Measurements from ENCODE around the gene SMYD2.

The SMYD2 gene

GRCh38 chr1:214281021-214281719 lies at the start of gene SMYD2:
Gene SMYD2, plus strand, starts transcription at chr1:214281159. Its CDS starts 96 bp downstream, at chr1:214281255.
- DNase-seq (ENCODE audit: low read depth): no peak

GRCh38 chr1:214233856-214234634 lies 46.9 kb upstream of the SMYD2 start:
- no peak for DNase-seq (ENCODE audit: low read depth)

DNA sequence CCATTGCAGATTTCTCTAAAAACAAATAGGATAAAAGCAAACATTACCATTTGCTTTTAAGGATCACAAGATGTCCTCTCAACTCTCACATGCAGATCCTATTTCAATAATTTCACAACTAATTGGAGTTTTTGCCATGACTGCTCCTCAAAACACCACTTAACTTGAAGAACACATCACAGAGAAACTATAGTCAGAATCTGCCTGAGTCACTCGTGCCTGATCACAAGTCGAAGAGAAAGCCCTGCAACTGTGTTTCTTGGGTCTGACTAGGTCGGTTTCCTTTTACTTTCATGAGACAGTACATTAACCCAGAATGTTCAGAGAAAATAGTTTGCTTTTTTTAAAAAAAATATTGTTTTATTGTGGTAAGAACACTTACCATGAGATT lies 46.3 kb upstream of the SMYD2 start:
- DNase-seq (ENCODE audit: low read depth): no peak

DNA sequence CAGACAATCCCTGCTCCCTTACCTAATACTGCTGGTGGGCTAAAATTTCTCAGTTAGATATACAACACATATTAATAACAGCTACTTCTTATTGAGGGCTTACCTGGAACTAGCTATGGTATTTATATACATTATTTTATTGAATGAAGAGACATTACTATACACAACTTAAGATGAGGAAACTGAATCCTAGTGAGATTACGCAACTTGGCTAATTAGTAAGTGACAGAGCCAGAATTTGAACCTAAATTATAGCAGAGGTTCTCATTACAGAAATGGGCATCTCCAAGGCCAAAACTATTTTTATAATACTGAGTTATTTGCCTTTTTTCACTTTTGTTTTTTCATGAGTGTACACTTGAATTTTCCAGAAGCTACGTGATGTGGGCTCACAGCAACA lies 44.5 kb upstream of the SMYD2 start:
- DNase-seq (ENCODE audit: low read depth): no peak

DNA sequence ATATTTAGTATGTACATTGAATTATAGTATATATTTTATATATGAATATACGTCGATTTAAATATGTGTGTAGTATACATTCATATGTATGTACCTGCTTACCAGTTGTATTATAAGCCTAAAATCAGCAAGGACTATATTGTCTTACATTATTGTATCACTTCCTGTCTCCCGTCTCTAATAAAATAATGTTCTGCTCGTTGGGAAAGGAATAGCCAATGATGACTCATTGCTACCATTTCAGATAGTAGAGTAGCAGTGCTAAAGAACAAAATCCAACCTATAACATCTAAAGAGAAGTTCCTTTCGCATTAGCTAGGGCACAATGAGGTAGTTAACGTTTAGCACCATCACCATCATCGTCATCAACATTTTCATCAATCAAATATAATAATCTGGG lies 39.9 kb upstream of the SMYD2 start:
- no peak for DNase-seq (ENCODE audit: low read depth)

- DNase-seq (ENCODE audit: low read depth): no peak
These were observed 36.7 kb upstream of the SMYD2 start for GRCh38 chr1:214244252-214244651.

DNA sequence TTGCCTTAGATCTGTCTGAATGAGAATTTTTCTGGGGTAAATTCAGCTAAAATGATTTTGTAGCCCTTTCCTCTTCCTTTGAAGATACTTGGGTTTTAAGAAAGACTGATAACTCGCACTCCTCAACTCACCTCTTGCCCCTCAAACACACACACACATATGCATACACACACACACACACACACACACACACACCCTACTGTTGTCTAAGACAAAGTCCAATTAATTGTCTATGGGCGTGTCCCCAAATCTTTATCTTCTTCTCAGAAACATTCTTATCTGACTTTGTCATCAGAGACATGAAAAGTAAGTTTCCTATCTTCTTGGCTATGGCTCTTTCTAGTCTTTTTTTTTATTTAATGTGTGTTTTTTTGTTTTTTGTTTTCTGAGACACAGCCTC lies 36.1 kb upstream of the SMYD2 start:
- DNase-seq (ENCODE audit: low read depth): no peak

DNA sequence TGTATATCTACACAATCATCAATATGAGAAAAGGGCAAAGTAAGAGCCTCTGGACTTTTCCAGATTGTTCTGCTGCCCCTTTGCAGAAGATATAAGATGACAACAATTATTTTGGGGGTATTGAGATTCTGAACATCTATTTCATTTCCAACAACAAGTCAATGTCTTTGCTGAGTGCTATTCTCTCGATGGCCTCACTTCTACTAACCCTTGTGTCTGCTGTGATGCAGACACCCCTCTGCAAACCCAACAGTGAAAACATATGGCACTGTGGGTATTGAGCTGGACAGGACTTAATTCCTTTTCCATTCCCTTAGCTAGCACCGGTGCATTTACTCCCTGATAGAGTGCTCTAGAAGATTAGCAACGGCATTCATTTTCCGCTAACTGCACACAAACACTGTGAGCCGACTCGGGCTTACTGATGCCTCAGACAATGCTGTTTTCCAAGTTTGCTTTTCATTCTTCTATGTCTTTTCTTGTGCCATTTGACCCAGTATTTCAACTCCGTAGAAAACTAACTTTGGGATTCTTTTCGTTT lies 33.4 kb upstream of the SMYD2 start:
- DNase-seq (ENCODE audit: low read depth): no peak

GRCh38 chr1:214248311-214249085 lies 32.5 kb upstream of the SMYD2 start:
- peak; percentile 24 for DNase-seq (ENCODE audit: low read depth)

DNA sequence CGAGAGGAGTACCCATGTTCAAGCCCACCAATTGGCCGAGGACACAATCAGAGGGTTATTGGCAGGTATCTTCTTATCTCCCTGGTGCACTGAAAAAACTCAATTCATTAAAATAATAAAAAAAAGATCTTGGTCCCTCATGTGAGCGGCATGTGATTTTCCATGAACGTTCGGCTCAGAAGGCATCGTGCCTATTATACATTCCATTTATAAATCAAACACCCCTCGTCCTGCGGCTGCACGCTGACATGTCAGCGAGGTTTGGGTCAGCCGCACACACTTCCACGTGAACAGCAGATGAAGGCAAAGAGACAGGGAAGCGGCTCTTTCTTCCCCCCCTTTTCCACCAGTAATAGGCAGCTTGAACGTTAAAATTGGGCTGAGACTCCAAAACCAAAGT lies 31.3 kb upstream of the SMYD2 start:
- DNase-seq (ENCODE audit: low read depth): no peak

DNA sequence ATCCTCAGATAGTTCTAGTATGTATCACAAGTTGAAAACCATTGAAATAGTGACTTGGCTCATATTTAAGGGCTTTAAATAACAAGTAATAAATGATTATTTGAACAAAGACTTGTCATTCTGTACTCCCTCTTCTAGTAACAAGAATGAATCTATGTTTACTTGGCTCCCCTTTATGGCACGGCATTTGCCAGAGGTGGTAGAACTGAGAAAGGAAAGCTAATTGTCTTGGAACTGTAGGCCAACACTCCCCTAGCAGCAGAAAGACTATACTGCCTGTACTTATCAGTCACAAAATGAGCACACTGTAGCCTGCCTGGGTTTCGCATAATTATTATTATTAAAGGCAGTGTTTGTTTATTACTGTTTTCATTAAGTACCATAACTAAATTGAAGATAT lies 29.6 kb upstream of the SMYD2 start:
- no peak for DNase-seq (ENCODE audit: low read depth)

GRCh38 chr1:214255509-214255908 lies 25.4 kb upstream of the SMYD2 start:
- no peak for DNase-seq (ENCODE audit: low read depth)

- no peak for DNase-seq (ENCODE audit: low read depth)
These were observed 21.5 kb upstream of the SMYD2 start for GRCh38 chr1:214259353-214259977.

- DNase-seq (ENCODE audit: low read depth): no peak
These were observed 20.3 kb upstream of the SMYD2 start for GRCh38 chr1:214260561-214261205.

- DNase-seq (ENCODE audit: low read depth): no peak
These were observed 19.5 kb upstream of the SMYD2 start for GRCh38 chr1:214261206-214262123.

GRCh38 chr1:214264196-214264595 lies 16.8 kb upstream of the SMYD2 start:
- DNase-seq (ENCODE audit: low read depth): no peak

DNA sequence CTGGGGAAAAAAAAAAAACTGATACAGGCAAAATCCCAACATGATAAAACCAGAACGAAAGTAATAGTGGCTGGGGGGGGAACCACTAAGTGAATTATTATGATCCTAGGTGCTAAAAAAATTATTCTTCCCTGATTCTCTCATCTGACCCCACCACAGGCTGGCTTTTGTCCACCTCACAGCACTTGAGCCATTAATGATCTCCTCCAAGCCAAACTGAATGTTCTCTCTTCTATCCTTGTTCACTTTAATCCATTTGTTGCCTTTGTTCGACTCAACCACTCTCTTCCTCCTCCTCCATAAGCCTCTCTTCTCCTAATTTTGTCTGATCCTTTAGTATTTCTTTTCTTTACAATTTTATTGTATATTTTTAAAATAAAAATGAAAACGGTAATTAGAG lies 16.0 kb upstream of the SMYD2 start:
- DNase-seq (ENCODE audit: low read depth): no peak

- DNase-seq (ENCODE audit: low read depth): no peak
These were observed 10.8 kb upstream of the SMYD2 start for GRCh38 chr1:214270097-214270650.

GRCh38 chr1:214271174-214271858 lies 9.6 kb upstream of the SMYD2 start:
- no peak for DNase-seq (ENCODE audit: low read depth)

All from HS-5 (cell line).